Measurements from ENCODE around the gene SUMF1.

GRCh38 chr3:4409971-4410573 lies 57.0 kb downstream of the SUMF1 start:
- TF ChIP-seq CTCF (IDR thresholded peaks at IDR 0.05) = no peak
- no peak for TF ChIP-seq EP300 (IDR thresholded peaks at IDR 0.05)
- no peak for TF ChIP-seq POLR2A (IDR thresholded peaks at IDR 0.05; ENCODE audit: low read depth)
- TF ChIP-seq POLR2AphosphoS5 (IDR thresholded peaks at IDR 0.05) = no peak

Data from esophagus muscularis mucosa (tissue), 4 donors.